ENCODE results near the gene SH2D3A. TPM values are rescaled to one million over a fixed set of nuclear protein-coding genes. Genes with fewer than 3 reads are reported as not detected.
"Not testable (repeated sequence)": the region's sequence is repeated elsewhere in the genome, so short reads cannot be mapped to it uniquely, and the experiment has no call there.

SH2D3A gene
- 0.71 and 0.80 TPM in 2 replicates for polyA plus RNA-seq (2014; cell fraction: cytosol; rRNA removed)
- polyA plus RNA-seq (2014; cell fraction: nucleus; rRNA removed) = 0.06 and 2.2 TPM in 2 replicates

- DNase-seq (ENCODE audit: low spot score) = no peak
Observed at GRCh38 chr19:6767357-6768235, at the start of gene SH2D3A. Gene SH2D3A (minus strand): TSS chr19:6767435. CDS start chr19:6763748, 3,687 bp downstream.

- DNase-seq (ENCODE audit: low spot score) = no peak
Observed at GRCh38 chr19:6813659-6814058, 46.4 kb upstream of the SH2D3A start.

- no peak for DNase-seq (ENCODE audit: low spot score)
Observed at GRCh38 chr19:6812612-6813011, 45.4 kb upstream of the SH2D3A start.

- peak; percentile 69 for DNase-seq (ENCODE audit: low spot score)
Observed at GRCh38 chr19:6811906-6812305, 44.7 kb upstream of the SH2D3A start.

- DNase-seq (ENCODE audit: low spot score) = no peak
Observed at GRCh38 chr19:6811378-6811777, 44.1 kb upstream of the SH2D3A start.

- DNase-seq (ENCODE audit: low spot score) = no peak
Observed at GRCh38 chr19:6809262-6809661, 42.0 kb upstream of the SH2D3A start.

GRCh38 chr19:6808494-6808893 is 41.3 kb upstream of the SH2D3A start:
- no peak for DNase-seq (ENCODE audit: low spot score)

- no peak for DNase-seq (ENCODE audit: low spot score)
Observed at GRCh38 chr19:6807291-6807690, 40.1 kb upstream of the SH2D3A start.

GRCh38 chr19:6806488-6806887 is 39.3 kb upstream of the SH2D3A start:
- DNase-seq (ENCODE audit: low spot score) = no peak

- DNase-seq (ENCODE audit: low spot score) = no peak
Observed at GRCh38 chr19:6803036-6803404, 35.8 kb upstream of the SH2D3A start.

GRCh38 chr19:6802336-6803035 is 35.3 kb upstream of the SH2D3A start:
- DNase-seq (ENCODE audit: low spot score) = no peak

GRCh38 chr19:6801485-6802086 is 34.4 kb upstream of the SH2D3A start:
- no peak for DNase-seq (ENCODE audit: low spot score)

- DNase-seq (ENCODE audit: low spot score) = no peak
Observed at GRCh38 chr19:6800991-6801484, 33.8 kb upstream of the SH2D3A start.

- not testable (repeated sequence) for DNase-seq (ENCODE audit: low spot score)
Observed at GRCh38 chr19:6800160-6800790, 33.0 kb upstream of the SH2D3A start.

- no peak for DNase-seq (ENCODE audit: low spot score)
Observed at GRCh38 chr19:6797646-6798045, 30.4 kb upstream of the SH2D3A start.

- DNase-seq (ENCODE audit: low spot score) = no peak
Observed at GRCh38 chr19:6796278-6796677, 29.0 kb upstream of the SH2D3A start.

GRCh38 chr19:6794686-6795431 is 27.6 kb upstream of the SH2D3A start:
- no peak for DNase-seq (ENCODE audit: low spot score)

GRCh38 chr19:6793973-6794372 is 26.7 kb upstream of the SH2D3A start:
- no peak for DNase-seq (ENCODE audit: low spot score)

GRCh38 chr19:6793411-6793810 is 26.2 kb upstream of the SH2D3A start:
- no peak for DNase-seq (ENCODE audit: low spot score)

- no peak for DNase-seq (ENCODE audit: low spot score)
Observed at GRCh38 chr19:6791237-6791636, 24.0 kb upstream of the SH2D3A start.
